T1000 (cell line): ENCODE measurements around the gene LDLRAD3.
"Not testable (repeated sequence)": the region's sequence is repeated elsewhere in the genome, so short reads cannot be mapped to it uniquely, and the experiment has no call there.

Experiments
- DNase-seq: peaks from one replicate; lab custom pipeline; 2025; ENCODE audit warnings: mixed read lengths; lab: John Stamatoyannopoulos, UW

LDLRAD3 gene

DNA sequence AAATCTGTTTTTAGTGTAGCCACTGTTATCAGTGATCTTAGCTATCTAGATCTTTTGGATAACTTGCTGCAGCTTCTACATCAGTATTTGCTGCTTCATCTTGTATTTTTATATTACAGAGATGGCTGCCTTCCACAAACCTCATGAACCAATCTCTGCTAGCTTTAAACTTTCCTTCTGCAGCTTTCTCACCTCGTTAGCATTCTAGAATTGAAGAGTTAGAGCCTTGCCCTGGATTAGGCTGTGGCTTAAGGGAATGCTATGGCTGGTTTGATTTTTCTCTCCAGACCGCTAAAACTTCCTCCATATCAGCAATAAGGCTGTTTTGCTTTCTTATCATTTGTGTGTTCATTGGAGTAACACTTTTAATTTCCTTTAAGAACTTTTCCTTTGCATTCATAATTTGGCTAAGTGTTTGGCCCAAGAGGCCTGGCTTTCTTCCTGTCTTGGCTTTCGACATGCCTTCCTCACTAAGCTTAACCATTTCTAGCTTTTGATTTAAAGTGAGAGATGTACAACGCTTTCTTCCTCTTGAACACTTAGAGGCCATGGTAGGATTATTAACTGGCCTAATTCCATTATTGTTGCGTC, 51.9 kb downstream of the LDLRAD3 start:
- no peak for DNase-seq

DNA sequence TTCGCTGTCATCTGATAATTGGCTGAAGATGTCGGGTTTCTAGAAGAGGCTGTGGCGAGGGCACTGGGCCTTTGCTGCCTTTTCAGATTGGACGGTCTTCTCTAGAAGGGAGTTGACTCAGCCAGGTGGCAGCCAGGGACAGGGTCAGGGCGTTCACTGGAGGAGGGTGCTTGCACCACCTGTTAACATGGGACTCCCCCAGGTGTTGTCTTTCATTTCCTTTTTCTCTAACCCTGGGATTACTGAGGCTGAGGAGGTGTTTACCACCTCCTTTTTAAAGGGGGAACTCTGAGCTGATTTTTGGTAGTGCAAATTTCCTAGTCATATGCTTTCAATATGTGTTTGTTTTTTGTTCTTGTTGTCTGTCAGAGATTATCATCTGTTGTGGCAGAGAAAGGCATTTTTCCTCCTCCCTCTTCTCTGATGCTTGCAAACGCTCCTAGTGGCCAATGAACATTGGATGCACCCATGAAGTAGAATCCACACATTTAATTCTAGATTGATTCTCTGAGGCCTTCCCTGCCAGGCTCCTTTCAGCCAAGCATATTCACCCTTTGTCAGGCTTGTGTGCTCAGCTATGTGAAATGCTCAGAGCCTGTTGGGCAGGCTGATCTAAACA, 54.1 kb downstream of the LDLRAD3 start:
- DNase-seq = no peak

DNA sequence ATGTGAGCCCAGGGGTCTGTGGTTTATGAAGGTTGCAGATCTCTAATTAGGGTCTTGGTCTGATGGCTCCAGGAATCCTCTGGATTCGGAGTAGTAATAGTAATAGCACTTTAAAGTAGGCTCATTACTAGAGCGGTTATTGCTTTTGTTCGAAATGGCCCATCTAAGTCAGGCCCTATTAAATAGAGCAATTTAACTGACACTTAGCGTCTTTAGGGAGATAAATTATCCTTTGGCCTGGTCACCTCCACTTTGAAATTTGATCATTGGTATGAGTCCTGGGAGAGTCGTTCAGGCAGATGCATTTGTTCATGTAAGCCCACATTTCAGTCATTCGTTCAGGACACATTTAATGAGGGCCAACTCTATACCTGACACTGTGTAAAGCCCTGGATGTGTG, 54.8 kb downstream of the LDLRAD3 start:
- DNase-seq = no peak

DNA sequence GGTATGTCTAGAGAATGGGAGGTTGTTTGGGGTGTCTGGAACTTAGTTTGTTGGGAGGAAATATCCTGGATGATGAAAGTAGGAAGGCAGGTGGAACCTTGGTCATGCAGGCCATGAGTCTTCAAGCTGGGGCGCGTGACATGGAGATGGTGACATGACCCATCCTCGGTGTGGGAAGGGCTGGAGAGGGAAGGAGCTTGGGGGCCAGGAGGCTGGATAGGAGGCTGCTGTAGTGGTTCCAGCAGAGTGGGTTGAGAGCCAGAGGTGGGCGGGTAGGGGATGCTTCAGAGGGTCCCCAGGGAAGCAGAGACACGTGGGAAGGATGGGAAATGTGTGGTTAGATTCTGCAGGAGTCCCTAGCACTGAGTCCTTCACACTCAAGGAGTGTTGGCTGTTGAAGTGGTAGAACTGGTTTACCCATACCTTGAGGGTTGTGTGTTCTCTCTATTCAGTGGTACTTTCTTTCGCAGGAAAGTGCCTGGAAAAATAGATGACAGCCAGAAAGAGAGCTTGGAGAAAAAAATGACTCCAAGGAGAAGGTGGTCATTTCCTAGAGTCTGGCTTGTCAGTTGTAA, 56.8 kb downstream of the LDLRAD3 start:
- DNase-seq = no peak

DNA sequence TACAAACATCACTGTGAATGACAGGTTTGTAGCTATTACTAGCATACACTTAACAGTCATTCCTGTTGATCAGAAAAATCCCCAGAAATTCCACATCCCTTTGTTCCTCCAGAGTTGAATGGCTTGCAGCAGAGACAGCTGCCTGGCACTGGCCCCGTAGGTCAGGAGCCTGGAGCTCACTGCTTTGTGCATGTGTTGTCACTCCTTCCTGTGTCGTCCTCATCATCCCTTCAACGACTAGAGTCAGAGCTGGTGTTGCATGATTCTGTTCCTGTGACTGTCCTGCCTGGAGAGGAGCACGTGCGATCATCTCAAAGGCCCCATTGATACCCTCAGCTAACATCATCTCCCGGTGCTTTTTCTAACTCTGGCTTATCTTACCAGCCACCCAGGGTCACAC, 58.3 kb downstream of the LDLRAD3 start:
- no peak for DNase-seq

DNA sequence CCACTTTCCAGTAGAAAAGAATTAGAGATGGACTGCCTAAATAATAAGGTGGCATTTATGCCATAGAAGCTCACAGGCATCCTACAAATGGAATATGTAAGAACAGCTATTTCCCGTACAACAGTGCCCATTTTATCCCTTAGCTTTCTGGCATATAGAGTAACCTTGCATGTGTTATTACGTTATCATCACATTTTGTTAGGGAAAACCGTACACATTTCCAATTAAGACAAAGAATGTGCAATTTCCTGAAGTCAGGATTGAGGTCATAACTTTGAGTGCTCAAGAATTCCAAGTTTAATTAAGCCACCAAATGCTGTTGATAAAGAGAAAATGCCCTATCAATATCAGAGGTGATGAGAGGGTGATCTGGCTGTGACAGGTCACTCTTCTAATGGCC, 58.9 kb downstream of the LDLRAD3 start:
- no peak for DNase-seq

DNA sequence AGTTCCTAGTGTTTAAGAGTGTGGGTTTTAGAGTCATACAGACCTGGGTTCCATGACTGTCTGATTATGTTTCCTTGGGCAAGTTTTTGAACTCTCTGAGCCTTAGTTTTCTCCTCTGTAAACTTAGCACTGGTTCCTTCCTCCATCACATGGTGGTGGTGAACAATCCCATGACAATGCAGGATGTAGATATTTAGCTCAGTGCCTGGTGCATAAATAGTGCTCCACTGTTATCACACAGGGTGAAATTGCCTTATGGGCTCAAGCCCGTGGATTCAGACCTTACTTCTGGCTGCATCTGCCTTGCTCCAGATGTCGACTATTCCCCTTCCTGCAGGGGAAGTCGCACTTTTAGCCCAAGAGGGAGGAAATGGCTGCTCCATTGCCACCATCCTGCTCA, 62.7 kb downstream of the LDLRAD3 start:
- DNase-seq = no peak

DNA sequence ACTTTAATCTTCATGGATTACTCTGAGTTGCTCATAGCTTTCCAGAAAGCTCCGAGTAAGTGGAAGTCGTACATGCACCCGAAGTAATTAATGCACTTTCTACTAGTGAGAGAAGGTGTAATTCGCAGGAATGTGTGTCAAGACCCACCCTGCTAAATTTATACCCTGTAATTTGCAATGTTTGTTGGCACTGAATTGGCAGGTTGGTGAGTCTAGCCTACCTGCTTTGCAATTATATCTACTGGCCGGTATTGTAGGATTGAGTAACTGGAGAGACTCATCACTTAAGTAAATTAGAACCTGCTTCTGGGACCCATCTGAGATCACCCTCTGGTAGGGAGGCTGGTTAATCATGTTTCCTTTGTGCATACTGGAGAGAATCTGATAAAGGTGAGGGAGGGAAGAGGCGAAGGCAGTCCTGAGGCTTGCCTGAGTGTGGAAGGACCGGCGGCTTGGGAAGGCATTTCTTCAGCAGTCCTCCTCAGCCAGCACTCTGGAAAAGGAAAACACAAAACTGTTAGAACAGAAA, 63.3 kb downstream of the LDLRAD3 start:
- DNase-seq = no peak

DNA sequence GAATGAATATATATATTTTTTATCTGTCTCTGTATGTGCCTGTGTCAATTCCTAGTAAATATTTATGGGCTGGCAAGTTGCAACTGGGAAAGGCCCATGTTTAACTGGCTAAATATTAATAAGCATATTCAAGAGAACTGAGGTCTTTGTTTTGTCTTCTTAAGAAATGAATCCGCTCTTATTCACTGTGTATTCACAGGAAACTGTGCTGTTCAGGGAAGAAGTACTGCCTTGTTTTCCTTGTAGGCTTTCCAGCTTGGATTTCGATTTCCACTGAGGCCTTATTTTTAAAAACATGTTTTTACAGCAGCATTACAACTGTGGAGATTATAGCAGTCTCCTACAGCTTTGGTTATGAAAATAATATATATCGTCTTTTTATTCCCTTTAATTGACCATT, 64.7 kb downstream of the LDLRAD3 start:
- DNase-seq = no peak

DNA sequence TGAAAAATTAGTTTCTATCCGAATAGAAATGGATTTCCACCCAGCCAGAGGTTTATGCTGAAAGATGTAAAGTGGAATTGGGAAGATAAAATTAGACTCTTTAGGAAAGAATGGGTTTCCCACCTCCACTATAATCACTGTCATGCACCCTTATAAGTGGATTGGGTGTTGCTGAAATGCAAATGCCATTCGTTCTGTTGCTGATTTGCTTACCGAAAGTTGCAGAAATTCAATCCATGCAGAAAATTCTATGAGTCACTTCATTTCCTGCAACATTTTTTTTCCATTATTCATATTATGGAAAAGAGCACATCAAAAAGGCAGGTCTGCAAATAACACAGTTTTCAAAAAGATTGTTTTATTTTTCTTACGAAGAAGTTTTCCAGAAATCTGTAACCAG, 65.6 kb downstream of the LDLRAD3 start:
- DNase-seq = no peak

DNA sequence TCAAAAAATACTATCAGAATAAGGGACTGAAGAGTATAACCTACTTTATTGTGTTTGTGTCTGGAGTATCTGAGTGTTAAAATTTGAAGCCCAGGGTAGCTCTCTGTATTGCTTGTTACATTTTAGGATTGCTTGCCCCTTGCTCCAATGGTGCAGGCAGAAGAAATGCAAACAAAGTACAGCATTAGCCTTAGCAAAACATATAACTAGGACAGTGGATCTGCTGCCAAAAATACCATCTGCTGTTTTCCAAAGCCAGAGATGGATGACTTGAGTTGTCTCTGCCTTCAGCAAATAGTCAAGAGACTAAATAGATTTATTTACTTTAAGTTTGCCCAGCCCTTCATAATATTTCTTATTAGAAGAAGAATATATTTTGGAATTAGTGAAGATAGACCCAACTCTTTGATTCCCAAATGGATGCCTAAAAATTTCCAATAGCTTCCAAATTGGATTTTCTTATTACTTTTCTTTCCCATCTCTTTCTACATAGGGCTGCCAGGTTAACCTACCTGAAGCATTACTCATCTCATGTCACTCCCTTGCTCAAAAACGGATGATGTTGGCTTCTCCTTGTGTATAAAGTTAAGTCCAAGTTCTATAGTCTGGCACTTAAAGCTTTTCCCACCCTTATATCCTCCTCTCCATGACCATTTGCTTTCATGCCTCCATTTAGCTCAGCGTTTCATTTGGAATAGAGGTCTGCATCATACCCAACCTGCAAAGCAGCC, 66.3 kb downstream of the LDLRAD3 start:
- no peak for DNase-seq

DNA sequence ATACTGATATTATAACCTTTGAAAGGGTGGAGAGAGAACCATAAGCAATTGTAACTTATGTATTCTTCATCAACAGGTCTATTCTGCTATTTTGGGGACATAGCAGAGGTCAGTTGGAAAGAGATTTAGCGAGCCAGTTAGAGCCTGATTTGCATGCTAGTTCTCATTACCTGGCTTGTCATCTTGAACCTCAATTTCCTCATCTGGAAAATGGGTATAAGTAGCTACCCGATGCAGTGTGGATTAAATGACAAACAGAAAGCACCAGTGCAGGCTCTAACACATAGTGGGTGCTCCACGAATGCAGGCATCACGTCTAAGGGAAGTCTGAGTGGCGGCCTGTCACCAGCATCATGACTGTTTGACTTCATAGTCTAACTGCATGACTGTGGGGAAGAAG, 67.7 kb downstream of the LDLRAD3 start:
- no peak for DNase-seq

DNA sequence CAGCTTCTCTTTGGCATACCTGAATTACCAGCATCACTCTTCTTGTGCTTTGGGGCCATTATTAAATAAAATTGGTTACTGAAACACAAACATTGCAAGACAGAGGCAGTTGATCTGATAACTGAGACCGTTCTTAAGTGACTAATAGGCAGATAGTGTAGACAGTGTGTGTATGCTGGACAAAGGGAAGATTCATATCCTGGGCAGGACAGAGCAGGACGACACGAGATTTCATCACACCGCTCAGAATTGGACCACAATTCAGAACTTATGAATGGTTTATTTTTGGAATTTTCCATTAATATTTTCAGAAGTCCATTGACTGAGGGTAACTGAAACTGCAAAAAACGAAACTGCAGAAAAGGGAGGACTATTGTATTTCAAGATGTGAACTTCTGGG, 68.6 kb downstream of the LDLRAD3 start:
- DNase-seq = no peak

DNA sequence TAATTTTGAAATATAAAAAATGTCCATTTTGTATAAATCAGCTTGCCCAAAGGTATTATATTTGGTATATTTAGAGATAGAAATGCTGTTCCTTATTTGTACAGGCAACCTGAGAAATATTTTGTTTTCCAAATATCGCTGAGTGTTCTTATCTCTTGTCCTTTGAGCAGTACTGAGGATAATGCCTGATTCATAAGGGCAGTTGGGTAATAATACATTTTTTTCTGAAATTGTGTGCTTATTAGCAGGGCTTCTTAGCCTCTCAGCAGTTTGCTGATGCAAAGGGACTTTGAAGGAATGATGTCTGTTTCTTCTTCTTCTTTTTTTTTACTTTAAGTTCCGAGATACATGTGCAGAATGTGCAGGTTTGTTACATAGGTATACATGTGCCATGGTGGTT, 69.1 kb downstream of the LDLRAD3 start:
- no peak for DNase-seq

DNA sequence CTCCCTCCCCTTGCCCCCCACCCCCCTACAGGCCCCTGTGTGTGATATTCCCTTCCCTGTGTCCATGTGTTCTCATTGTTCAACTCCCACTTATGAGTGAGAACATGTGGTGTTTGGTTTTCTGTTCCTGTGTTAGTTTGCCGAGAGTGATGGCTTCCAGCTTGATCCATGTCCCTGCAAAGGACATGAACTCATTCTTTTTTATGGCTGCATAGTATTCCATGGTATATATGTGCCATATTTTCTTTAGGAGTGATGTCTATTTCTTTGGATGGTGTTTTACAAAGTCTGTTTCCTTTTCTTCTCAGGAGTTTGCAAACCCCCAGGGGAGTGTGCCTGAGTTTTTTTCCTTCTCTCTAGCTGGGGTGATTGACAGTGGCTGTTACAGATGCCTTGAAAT, 69.6 kb downstream of the LDLRAD3 start:
- DNase-seq = not testable (repeated sequence)

DNA sequence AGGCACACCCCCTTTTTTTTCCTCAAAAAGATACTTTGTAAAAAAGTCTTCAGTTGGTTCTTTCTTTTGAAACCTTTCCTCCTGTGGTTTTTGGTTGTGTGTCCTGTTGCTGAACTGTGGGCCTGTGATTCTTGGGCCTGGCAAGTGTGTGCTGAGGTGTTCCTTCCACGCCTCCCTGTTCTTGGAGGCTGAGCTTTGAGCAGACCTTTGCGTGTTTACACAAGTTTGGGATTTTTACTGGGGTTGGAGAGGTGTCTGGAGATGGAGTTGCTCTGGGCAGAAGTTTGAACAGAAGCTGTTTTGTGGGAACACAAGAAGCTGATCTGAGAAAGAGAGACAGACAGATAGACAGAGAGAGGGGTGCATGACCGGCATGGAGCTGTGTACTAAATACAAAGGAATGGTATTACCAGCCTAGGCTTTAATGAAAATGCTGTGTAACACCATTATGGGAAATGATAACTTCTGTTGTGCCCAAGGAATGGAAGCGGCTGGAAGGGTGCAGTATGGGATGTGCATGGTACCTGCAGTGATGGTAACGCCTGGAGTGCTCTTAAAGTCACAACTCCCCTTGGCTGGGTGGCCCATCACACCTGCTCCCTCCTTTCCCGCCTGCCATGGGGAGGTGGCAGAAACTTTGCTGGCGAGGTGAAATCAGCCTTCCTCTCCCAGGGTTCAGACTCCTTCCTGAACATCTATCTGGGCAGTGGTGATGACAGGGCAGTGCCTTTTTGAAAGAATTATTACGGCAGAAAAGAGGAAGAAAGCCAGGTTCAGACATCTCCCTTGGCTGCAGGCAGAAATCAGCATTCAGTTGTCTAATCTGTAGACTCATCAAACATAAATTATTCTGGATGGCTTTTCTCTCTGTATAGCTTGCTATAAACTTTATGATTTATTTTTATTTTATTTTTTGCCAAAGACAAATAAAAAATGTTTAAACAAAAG, 70.4 kb downstream of the LDLRAD3 start:
- no peak for DNase-seq

DNA sequence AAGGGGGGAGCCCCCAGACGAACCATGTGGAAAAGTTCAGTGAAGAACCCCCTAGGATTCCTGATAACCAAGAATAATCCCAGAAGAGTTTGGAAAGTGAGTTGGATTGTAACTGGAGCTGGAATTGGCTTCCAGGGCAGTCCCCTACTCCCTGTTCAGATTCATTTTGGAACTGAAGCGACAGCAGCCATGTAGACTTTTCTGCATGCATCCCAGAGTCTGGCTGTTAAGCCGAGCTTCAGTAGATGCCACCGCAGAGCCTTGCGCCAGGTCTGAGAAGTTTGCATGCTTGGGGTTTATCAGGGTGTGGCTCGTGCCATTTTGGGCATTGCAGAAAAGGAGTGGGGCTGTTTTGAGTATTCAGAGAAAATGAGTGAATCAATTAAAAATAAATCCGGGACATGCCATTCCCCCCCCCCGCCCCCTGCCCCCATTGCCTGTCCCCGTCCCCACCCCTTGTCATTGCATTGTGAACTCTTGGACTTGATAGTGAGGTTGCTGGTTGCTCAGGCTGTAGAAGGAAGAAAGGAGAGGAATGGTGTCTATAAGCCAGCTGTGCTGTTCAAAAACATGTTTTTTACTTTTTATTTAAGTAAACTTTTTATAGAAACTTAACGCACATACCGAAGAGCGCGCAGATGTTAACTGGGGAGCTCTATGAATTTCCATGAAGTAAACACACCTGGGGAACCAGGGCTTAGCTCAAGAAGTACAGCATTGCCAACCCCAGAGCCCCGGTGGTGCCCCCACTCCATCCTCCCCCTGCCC, 71.2 kb downstream of the LDLRAD3 start:
- no peak for DNase-seq

DNA sequence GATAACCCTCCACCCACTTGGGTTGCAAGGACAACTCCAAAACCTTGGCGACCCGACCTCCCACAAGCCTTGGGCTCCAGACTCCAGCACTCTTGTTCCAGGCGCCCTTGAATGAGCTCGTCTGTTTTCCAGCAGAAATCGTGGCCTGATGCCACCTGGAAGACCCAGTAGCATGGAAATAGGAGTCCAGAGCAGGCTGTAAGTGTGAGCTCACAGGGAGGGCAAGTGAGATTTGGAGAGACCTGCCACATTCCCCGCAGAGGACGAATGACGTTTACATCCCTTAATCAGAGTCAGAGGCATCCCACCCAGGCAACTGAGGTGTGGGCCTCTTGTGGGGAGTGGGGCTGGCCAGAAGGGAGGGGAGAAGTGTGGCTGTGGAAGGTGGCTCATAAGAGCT, 71.9 kb downstream of the LDLRAD3 start:
- no peak for DNase-seq

DNA sequence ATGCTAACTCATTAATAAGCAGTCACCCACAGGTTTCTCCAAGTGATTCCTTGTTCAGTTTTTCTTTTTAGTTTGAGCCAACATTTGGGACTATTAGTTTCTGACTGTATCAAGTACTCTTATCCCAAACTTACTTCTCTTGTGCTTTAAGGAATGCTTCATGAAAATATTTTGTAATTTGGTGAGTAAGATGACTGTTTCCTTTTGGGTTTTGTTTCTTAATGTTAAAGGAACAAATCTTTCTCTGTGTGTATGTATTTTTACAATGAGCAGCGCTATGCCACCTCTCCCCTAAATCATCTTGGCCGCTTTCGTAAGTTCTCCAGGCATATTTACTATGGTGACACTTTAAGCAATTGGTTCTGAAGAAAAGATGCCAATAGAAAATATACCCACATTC, 72.4 kb downstream of the LDLRAD3 start:
- no peak for DNase-seq

DNA sequence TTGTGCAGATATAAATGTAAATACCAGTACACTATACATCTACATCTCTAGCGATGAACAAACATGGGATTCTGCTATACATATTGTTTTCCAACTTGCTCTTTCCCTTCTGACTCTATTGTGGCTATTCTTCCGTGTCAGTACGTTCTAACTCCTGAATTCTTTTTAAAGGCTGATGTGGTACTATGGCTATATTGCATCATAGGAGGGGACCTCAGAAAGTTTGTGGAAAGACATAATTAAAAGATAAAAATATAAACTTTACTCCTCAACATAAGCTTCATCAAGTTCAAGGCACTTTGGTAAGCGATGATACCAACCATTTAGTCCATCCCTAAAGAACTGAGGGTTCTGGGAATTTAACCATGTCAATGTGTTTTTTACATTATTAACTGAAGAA, 72.8 kb downstream of the LDLRAD3 start:
- no peak for DNase-seq

DNA sequence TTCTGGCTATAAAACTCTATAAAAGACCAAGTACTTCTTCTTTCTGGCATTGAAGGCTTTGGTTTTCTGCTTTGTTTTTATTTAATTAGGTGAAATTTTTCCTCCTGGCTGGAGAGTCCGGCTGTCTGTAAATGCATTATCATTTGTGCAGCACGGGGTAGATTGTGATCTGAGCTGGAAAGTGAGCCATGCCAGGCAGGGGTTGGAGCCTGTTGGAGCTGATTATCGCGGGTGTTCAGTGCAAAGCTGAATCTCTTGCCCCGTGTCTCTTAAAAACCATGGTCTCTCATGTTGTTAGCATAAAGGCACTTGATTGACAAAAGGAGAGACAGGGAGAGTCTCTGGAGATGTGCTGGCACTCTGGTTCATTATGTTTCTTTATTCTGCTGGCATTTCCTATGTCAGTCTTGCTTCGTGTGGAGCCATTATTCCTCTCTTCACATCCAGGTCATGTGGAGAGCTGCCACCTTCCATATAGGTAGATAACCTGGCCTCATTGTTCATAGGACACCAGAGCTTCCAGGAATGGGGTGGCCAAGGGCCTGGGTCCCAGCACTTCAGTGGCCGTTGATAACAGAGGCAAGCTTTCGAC, 75.2 kb downstream of the LDLRAD3 start:
- DNase-seq = no peak
